Omental fat pad (tissue), 4 donors: ENCODE data around the gene CASK. TPM values are rescaled to one million over a fixed set of nuclear protein-coding genes. Genes with fewer than 3 reads are reported as not detected.

ENCODE experiments used
- ATAC-seq: fragments of 150-250 bp; one replicate; pipeline ENCODE4 v1.9.1; 2016; ENCODE audit warnings: mild to moderate bottlenecking, moderate library complexity; ENCODE audit not compliant: low FRiP score
- DNase-seq: peaks from one replicate; pipeline ENCODE4 v3.0.0-alpha.2; 2019; ENCODE audit warnings: low spot score
- CTCF ChIP-seq, 3 donors: fragments of 450-650 bp; IDR thresholded peaks; one replicate each; pipeline ENCODE4 v1.5.1; 2016 to 2017; ENCODE audit warnings: antibody characterized with exemption in 3 of 3, mild to moderate bottlenecking in 3 of 3, moderate library complexity in 2 of 3
- total RNA-seq, 4 donors: library from RNA; depleted of rRNA; stranded (reverse); fragments of >200 nt; gene quantifications; one replicate each; pipeline ENCODE4 v1.1.0, GENCODE V29; 2016

CASK gene
- total RNA-seq, 4 donors from 2014 or later, result 26.8 to 42.4 (median 32.9) TPM

- TF ChIP-seq CTCF (IDR thresholded peaks at IDR 0.05), result no peak
- ATAC-seq (no peak), DNase-seq (no peak)
These were observed 441.1 kb downstream of the CASK start for GRCh38 chrX:41482154-41482850.

- TF ChIP-seq CTCF (IDR thresholded peaks at IDR 0.05), result no peak
- DNase-seq (no peak), ATAC-seq (no peak)
These were observed 441.9 kb downstream of the CASK start for GRCh38 chrX:41481264-41482109.

GRCh38 chrX:41480508-41481260 is 442.7 kb downstream of the CASK start:
- no peak for DNase-seq
- no peak for TF ChIP-seq CTCF (IDR thresholded peaks at IDR 0.05)
- no peak for ATAC-seq

GRCh38 chrX:41478381-41478911 is 444.9 kb downstream of the CASK start:
- no peak for ATAC-seq
- DNase-seq, result no peak
- TF ChIP-seq CTCF (IDR thresholded peaks at IDR 0.05), result no peak

GRCh38 chrX:41475591-41476241 is 447.6 kb downstream of the CASK start:
- TF ChIP-seq CTCF (IDR thresholded peaks at IDR 0.05), result no peak
- no peak for ATAC-seq
- DNase-seq, result no peak

GRCh38 chrX:41475191-41475590 is 448.2 kb downstream of the CASK start:
- no peak for TF ChIP-seq CTCF (IDR thresholded peaks at IDR 0.05)
- no peak for ATAC-seq
- no peak for DNase-seq
